Loucy (cell line): ENCODE measurements around the gene ARHGAP6.

Source experiments
- CTCF ChIP-seq: fragments of 200-600 bp; sonication (generic); conservative IDR thresholded peaks from 2 replicates; pipeline ENCODE4 v1.5.1; 2014; ENCODE audit warnings: mild to moderate bottlenecking, antibody characterized with exemption, low read length
- EZH2phosphoT487 ChIP-seq: fragments of 200-600 bp; IDR thresholded peaks from 2 replicates; pipeline ENCODE4 v1.6.1; 2018; ENCODE audit warnings: antibody characterized with exemption, mild to moderate bottlenecking, moderate library complexity, borderline replicate concordance

- TF ChIP-seq CTCF (no peak), EZH2phosphoT487 (no peak)
Observed at GRCh38 chrX:11530621-11531020, 135.1 kb downstream of the ARHGAP6 start.
